Measurements from ENCODE around the gene INAVA. TPM values are rescaled to one million over a fixed set of nuclear protein-coding genes. Genes with fewer than 3 reads are reported as not detected.

Gene INAVA
- total and polyA plus RNA-seq, 4 donors = 0.19 to 3.1 (median 0.50) TPM

- Histone ChIP-seq H3K4me1 (ENCODE audit: control insufficient read depth in 4 of 4, insufficient read depth in 4 of 4, low read length in 3 of 4) (no peaks in the 10 kb centered on the region), H3K27ac (ENCODE audit: low read depth in 1 of 2, low read length in 2 of 2) (no peak overlapping the region), H3K36me3 (ENCODE audit: control insufficient read depth in 4 of 4, insufficient read depth in 3 of 4, low read depth in 1 of 4, low read length in 3 of 4) (no peaks in the 10 kb centered on the region), H3K27me3 (ENCODE audit: control insufficient read depth in 4 of 4, insufficient read depth in 4 of 4, low read length in 3 of 4) (no peaks in the 10 kb centered on the region), H3K4me3 (ENCODE audit: low read depth in 1 of 3, low read length in 3 of 3) (no peak overlapping the region), H3K9me3 (ENCODE audit: control insufficient read depth in 4 of 4, low read length in 3 of 4) (no peaks in the 10 kb centered on the region), H3K9ac (ENCODE audit: low read depth in 1 of 2, low read length in 2 of 2) (no peak overlapping the region)
- no peak for DNase-seq (ENCODE audit: low spot score)
- WGBS = 58% methylated on average over 7 of the region's 7 CpGs
- TF ChIP-seq HNF4G (IDR thresholded peaks at IDR 0.05) = peak; percentile 19
- peak; percentile 24 to 43 for TF ChIP-seq HNF4A (conservative IDR thresholded peaks at IDR 0.05)
- TF ChIP-seq GABPA (IDR thresholded peaks at IDR 0.05 in 1 of 2, conservative IDR thresholded peaks at IDR 0.05 in 1 of 2) = no peak
Observed at GRCh38 chr1:200917291-200917817, 22.7 kb downstream of the INAVA start.

DNA sequence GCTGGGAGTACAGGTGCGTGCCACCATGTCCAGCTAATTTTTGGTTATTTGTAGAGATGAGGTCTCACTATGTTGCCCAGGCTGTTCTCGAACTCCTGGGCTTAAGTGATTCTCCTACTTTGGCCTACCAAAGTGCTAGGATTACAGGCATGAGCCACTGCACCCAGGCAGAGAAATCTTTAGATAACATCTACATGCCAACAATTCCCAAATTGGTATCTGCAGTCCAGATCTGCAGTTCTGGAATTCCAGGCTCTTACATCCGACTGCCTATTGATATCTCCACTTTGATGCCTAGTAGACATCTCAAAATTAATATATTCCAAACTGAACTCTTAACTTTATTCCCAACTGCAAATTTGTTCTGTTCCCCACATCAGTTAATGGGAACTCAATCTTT, 23.3 kb downstream of the INAVA start:
- Histone ChIP-seq H3K4me1 (ENCODE audit: control insufficient read depth in 4 of 4, insufficient read depth in 4 of 4, low read length in 3 of 4) (no peaks in the 10 kb centered on the region), H3K4me3 (ENCODE audit: low read depth in 1 of 3, low read length in 3 of 3) (no peak overlapping the region)
- 97% methylated on average over 3 of the region's 3 CpGs for WGBS

More for the DNA sequence above, 23.3 kb downstream of the INAVA start:
- no peak for DNase-seq (ENCODE audit: low spot score)
- no peaks in the 10 kb centered on the region for H3K27me3 ChIP-seq (ENCODE audit: control insufficient read depth in 4 of 4, insufficient read depth in 4 of 4, low read length in 3 of 4)
- H3K27ac ChIP-seq (ENCODE audit: low read depth in 1 of 2, low read length in 2 of 2) = no peak overlapping the region
- no peaks in the 10 kb centered on the region for H3K36me3 ChIP-seq (ENCODE audit: control insufficient read depth in 4 of 4, insufficient read depth in 3 of 4, low read depth in 1 of 4, low read length in 3 of 4)
- no peak overlapping the region for H3K9ac ChIP-seq (ENCODE audit: low read depth in 1 of 2, low read length in 2 of 2)
- no peak for TF ChIP-seq SP1 (IDR thresholded peaks at IDR 0.05)
- TF ChIP-seq FOXA2 (IDR thresholded peaks at IDR 0.05) = no peak
- no peak for TF ChIP-seq JUND (IDR thresholded peaks at IDR 0.05)
- TF ChIP-seq YY1 (IDR thresholded peaks at IDR 0.05) = no peak
- no peak for TF ChIP-seq EGR1 (IDR thresholded peaks at IDR 0.05; ENCODE audit: low read depth in 2 of 2)
- TF ChIP-seq GABPA (IDR thresholded peaks at IDR 0.05 in 1 of 2, conservative IDR thresholded peaks at IDR 0.05 in 1 of 2) = no peak
- TF ChIP-seq, protein P1, sequence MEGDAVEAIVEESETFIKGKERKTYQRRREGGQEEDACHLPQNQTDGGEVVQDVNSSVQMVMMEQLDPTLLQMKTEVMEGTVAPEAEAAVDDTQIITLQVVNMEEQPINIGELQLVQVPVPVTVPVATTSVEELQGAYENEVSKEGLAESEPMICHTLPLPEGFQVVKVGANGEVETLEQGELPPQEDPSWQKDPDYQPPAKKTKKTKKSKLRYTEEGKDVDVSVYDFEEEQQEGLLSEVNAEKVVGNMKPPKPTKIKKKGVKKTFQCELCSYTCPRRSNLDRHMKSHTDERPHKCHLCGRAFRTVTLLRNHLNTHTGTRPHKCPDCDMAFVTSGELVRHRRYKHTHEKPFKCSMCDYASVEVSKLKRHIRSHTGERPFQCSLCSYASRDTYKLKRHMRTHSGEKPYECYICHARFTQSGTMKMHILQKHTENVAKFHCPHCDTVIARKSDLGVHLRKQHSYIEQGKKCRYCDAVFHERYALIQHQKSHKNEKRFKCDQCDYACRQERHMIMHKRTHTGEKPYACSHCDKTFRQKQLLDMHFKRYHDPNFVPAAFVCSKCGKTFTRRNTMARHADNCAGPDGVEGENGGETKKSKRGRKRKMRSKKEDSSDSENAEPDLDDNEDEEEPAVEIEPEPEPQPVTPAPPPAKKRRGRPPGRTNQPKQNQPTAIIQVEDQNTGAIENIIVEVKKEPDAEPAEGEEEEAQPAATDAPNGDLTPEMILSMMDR (IDR thresholded peaks at IDR 0.05; ENCODE audit: low read depth, low read length, missing input control) = no peak
- TF ChIP-seq, protein P2, sequence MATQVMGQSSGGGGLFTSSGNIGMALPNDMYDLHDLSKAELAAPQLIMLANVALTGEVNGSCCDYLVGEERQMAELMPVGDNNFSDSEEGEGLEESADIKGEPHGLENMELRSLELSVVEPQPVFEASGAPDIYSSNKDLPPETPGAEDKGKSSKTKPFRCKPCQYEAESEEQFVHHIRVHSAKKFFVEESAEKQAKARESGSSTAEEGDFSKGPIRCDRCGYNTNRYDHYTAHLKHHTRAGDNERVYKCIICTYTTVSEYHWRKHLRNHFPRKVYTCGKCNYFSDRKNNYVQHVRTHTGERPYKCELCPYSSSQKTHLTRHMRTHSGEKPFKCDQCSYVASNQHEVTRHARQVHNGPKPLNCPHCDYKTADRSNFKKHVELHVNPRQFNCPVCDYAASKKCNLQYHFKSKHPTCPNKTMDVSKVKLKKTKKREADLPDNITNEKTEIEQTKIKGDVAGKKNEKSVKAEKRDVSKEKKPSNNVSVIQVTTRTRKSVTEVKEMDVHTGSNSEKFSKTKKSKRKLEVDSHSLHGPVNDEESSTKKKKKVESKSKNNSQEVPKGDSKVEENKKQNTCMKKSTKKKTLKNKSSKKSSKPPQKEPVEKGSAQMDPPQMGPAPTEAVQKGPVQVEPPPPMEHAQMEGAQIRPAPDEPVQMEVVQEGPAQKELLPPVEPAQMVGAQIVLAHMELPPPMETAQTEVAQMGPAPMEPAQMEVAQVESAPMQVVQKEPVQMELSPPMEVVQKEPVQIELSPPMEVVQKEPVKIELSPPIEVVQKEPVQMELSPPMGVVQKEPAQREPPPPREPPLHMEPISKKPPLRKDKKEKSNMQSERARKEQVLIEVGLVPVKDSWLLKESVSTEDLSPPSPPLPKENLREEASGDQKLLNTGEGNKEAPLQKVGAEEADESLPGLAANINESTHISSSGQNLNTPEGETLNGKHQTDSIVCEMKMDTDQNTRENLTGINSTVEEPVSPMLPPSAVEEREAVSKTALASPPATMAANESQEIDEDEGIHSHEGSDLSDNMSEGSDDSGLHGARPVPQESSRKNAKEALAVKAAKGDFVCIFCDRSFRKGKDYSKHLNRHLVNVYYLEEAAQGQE (IDR thresholded peaks at IDR 0.05) = no peak
- no peak for TF ChIP-seq HNF4A (conservative IDR thresholded peaks at IDR 0.05)
- TF ChIP-seq HNF4G (IDR thresholded peaks at IDR 0.05) = no peak
- no peak for TF ChIP-seq MAX (IDR thresholded peaks at IDR 0.05)
- TF ChIP-seq ZBTB33 (IDR thresholded peaks at IDR 0.05) = no peak
- no peak for TF ChIP-seq FOXA1 (IDR thresholded peaks at IDR 0.05)
- TF ChIP-seq TAF1 (conservative IDR thresholded peaks at IDR 0.05) = no peak
- TF ChIP-seq, protein P3, sequence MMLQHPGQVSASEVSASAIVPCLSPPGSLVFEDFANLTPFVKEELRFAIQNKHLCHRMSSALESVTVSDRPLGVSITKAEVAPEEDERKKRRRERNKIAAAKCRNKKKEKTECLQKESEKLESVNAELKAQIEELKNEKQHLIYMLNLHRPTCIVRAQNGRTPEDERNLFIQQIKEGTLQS (IDR thresholded peaks at IDR 0.05) = no peak
- TF ChIP-seq RAD21 (IDR thresholded peaks at IDR 0.05) = no peak
- TF ChIP-seq NR2F2 (IDR thresholded peaks at IDR 0.05) = no peak
- no peak for TF ChIP-seq RXRA (IDR thresholded peaks at IDR 0.05)
- H3K9me3 ChIP-seq (ENCODE audit: control insufficient read depth in 4 of 4, low read length in 3 of 4) = no peaks in the 10 kb centered on the region

Measured in liver (tissue), 9 donors.